K562 (cell line): Measurements from ENCODE around the gene ADIG. TPM values are rescaled to one million over a fixed set of nuclear protein-coding genes. Genes with fewer than 3 reads are reported as not detected.

Source experiments
- ATAC-seq: fragments of 200-7000 bp; cut with Tn5 transposase; 3 replicates; pipeline ENCODE4 v1.9.1; 2020; ENCODE audit warnings: moderate library complexity
- BruUV-seq: library from RNA; stranded (reverse); fragments of 400-500 nt; replicated peaks from 2 replicates; lab custom pipeline; 2021; lab: Mats Ljungman, UMichigan
- CTCF ChIA-PET: fragments of 300-600 bp; formaldehyde crosslinking; extraction: SDS; loops from one replicate; lab custom pipeline; 2021; ENCODE audit warnings: low intra/inter-chr PET ratio; lab: Yijun Ruan, JAX
- POLR2A ChIA-PET: fragments of 300-600, 350-650 bp; sonication (Branson Sonifier 250); formaldehyde crosslinking; extraction: SDS; loops from one replicate; lab custom pipeline; 2021; ENCODE audit warnings: antibody characterized with exemption, inconsistent platforms; lab: Yijun Ruan, JAX
- DNase-seq, 4 experiments: peaks; one replicate each; pipeline versions ENCODE4 v3.0.0 to v3.0.0-alpha.2; 2011 to 2018; ENCODE audit warnings: low spot score in 3 of 4, mixed read lengths in 3 of 4; ENCODE audit errors: extremely low read depth in 1 of 4
- FAIRE-seq: peaks from 2 replicates; lab custom pipeline; 2011; peaks lifted over from hg19 to GRCh38; lab: Jason Lieb, UNC
- H2AFZ ChIP-seq: 2 replicates; pipeline ENCODE4 v1.6.0; 2011; ENCODE audit warnings: low read depth, low read length, control low read depth, inconsistent platforms
- H3K27ac ChIP-seq: fragments of 200-600 bp; 3 replicates; pipeline ENCODE4 v1.8.0; 2011; ENCODE audit warnings: low read depth, mild to moderate bottlenecking, control low read depth, inconsistent platforms, low read length, moderate library complexity, mixed read lengths; ENCODE audit errors: extremely low read depth
- H3K27me3 ChIP-seq, 2 experiments: fragments of 300-600 bp in 1 of 2; 2 replicates in 1 of 2; 3 replicates in 1 of 2; pipeline versions ENCODE4 v1.6.0 to v1.8.0; 2011; ENCODE audit warnings: inconsistent platforms in 2 of 2, low read length in 2 of 2, mild to moderate bottlenecking in 1 of 2, mixed read lengths in 1 of 2, moderate library complexity in 1 of 2; ENCODE audit not compliant: control insufficient read depth in 2 of 2, insufficient read depth in 2 of 2
- H3K36me3 ChIP-seq: fragments of 300-600 bp; 3 replicates; pipeline ENCODE4 v1.8.0; 2011; ENCODE audit warnings: mild to moderate bottlenecking, low read length, inconsistent platforms; ENCODE audit not compliant: control insufficient read depth, insufficient read depth
- H3K4me1 ChIP-seq, 2 experiments: fragments of 200-600 bp in 1 of 2; replicated peaks in 1 of 2; 2 replicates in 1 of 2; 3 replicates in 1 of 2; pipeline versions ENCODE4 v1.5.1 to v1.8.0; 2011; ENCODE audit warnings: inconsistent platforms in 2 of 2, low read length in 2 of 2, mild to moderate bottlenecking in 1 of 2, mixed read lengths in 1 of 2, moderate library complexity in 1 of 2; ENCODE audit not compliant: control insufficient read depth in 2 of 2, insufficient read depth in 2 of 2
- H3K4me2 ChIP-seq: 2 replicates; pipeline ENCODE4 v1.6.1; 2011; ENCODE audit warnings: low read length, control low read depth, inconsistent platforms, mixed read lengths; ENCODE audit not compliant: insufficient read depth
- H3K4me3 ChIP-seq: fragments of 200-600 bp; sonication (generic), shearing (Covaris generic); 2 replicates; pipeline ENCODE4 v1.5.1; 2016; ENCODE audit warnings: control low read depth, inconsistent platforms
- H3K79me2 ChIP-seq: fragments of 200-600 bp; 3 replicates; pipeline ENCODE4 v1.8.0; 2011; ENCODE audit warnings: low read length, inconsistent platforms; ENCODE audit not compliant: control insufficient read depth, insufficient read depth
- H3K9ac ChIP-seq, 2 experiments: 2 replicates each; pipeline versions ENCODE4 v1.6.0 to v1.6.1; 2011; ENCODE audit warnings: low read depth in 2 of 2, low read length in 2 of 2, control low read depth in 1 of 2, inconsistent platforms in 1 of 2, mild to moderate bottlenecking in 1 of 2, mixed read lengths in 1 of 2; ENCODE audit not compliant: insufficient read depth in 1 of 2
- H3K9me1 ChIP-seq: one replicate; pipeline ENCODE4 v1.6.0; 2011; ENCODE audit warnings: inconsistent platforms, mild to moderate bottlenecking, low read length, moderate library complexity; ENCODE audit not compliant: control insufficient read depth, insufficient read depth
- H3K9me3 ChIP-seq: replicated peaks from 2 replicates; pipeline ENCODE4 v1.5.1; 2011; ENCODE audit warnings: low read depth, low read length, inconsistent platforms; ENCODE audit not compliant: control insufficient read depth, insufficient read depth
- H4K20me1 ChIP-seq: replicated peaks from 2 replicates; pipeline ENCODE4 v1.6.1; 2011; ENCODE audit warnings: low read length, inconsistent platforms, mixed read lengths; ENCODE audit not compliant: control insufficient read depth, insufficient read depth
- ELF1 ChIP-seq: fragments of 200-800 bp; sonication (Bioruptor generic); IDR thresholded peaks from 2 replicates; pipeline ENCODE4 v1.6.1; 2016; ENCODE audit warnings: missing genetic modification characterization, missing compliant biosample characterization
- HDAC6 ChIP-seq: IDR thresholded peaks from 2 replicates; pipeline ENCODE4 v1.6.1; 2012; ENCODE audit warnings: low read depth, mild to moderate bottlenecking, control low read depth, inconsistent platforms, low read length, moderate library complexity
- HEY1 ChIP-seq: fragments of 250-450 bp; sonication (Bioruptor Pico); IDR thresholded peaks from 2 replicates; pipeline ENCODE4 v1.5.0; 2020; ENCODE audit warnings: mild to moderate bottlenecking, moderate library complexity, borderline replicate concordance
- ILF3 ChIP-seq: fragments of 450-650 bp; IDR thresholded peaks from 2 replicates; pipeline ENCODE4 v1.6.1; 2018; ENCODE audit warnings: antibody characterized with exemption, mild to moderate bottlenecking, moderate library complexity, borderline replicate concordance
- NFRKB ChIP-seq: fragments of 450-650 bp; IDR thresholded peaks from 2 replicates; pipeline ENCODE4 v1.6.1; 2016; ENCODE audit warnings: low read depth
- POLR2AphosphoS5 ChIP-seq: IDR thresholded peaks from 2 replicates; pipeline ENCODE4 v1.6.1; 2011; ENCODE audit warnings: mild to moderate bottlenecking, low read depth, low read length, moderate library complexity; ENCODE audit not compliant: control insufficient read depth, insufficient read depth
- RBM34 ChIP-seq: fragments of 200-400 bp; formaldehyde crosslinking; IDR thresholded peaks from 2 replicates; pipeline ENCODE4 v1.6.1; 2018; ENCODE audit warnings: low read length, borderline replicate concordance; ENCODE audit not compliant: insufficient read depth
- SMAD4 ChIP-seq: fragments of 250-450 bp; sonication (Bioruptor Pico); conservative IDR thresholded peaks from 2 replicates; pipeline ENCODE4 v1.8.0; 2021; ENCODE audit warnings: inconsistent platforms, mild to moderate bottlenecking, moderate library complexity
- ZNF431 ChIP-seq: sonication (generic); formaldehyde crosslinking; IDR thresholded peaks from 2 replicates; pipeline ENCODE4 v1.8.0; 2022; ENCODE audit warnings: mild to moderate bottlenecking, missing genetic modification reagents
- ZNF76 ChIP-seq: fragments of 250-450 bp; sonication (Bioruptor Pico); IDR thresholded peaks from 2 replicates; pipeline ENCODE4 v1.4.0; 2020; ENCODE audit warnings: mild to moderate bottlenecking, moderate library complexity, borderline replicate concordance
- WGBS: fragments of 100-300 bp; shearing (Covaris generic); methylation state at CpG from one replicate; pipeline ENCODE4 v1.1.6; 2016; ENCODE audit warnings: low coverage, mixed read lengths; ENCODE audit not compliant: insufficient coverage; ENCODE audit errors: missing lambda C conversion rate; 5-methylcytosine and 5-hydroxymethylcytosine counted together
- in situ Hi-C: fragments of 300-500 bp; cut with MboI; formaldehyde crosslinking; loops from 4 replicates; pipeline ENCODE4 v1.15.0; 2018; ENCODE audit warnings: inconsistent platforms, mixed read lengths
- intact Hi-C: fragments of 100-400 bp; cut with micrococcal nuclease; formaldehyde crosslinking; loops from 2 replicates; pipeline ENCODE4 v1.14.2; 2022
- polyA plus RNA-seq, 8 experiments: library from polyadenylated mRNA; depleted of rRNA in 4 of 8; stranded (reverse) in 5 of 8; unstranded in 3 of 8; fragments of >200 nt; fragmentation: Nextera tagmentation in 2 of 8; fragmentation: Illumina TruSeq in 1 of 8; extraction: Ambion mirVana in 2 of 8; extraction: Trizol in 1 of 8; gene quantifications; 2 replicates each; pipeline versions ENCODE4 v1.2.1 to v1.2.3, GENCODE V29; 2011 to 2014; ENCODE audit warnings: inconsistent platforms in 1 of 8, missing spikeins in 1 of 8
- total RNA-seq, 7 experiments: library from RNA; depleted of rRNA in 6 of 7; stranded (reverse); fragments of >200 nt in 6 of 7; fragmentation: Illumina TruSeq in 2 of 7; extraction: Trizol in 2 of 7; gene quantifications; 2 replicates each; pipeline versions ENCODE4 v1.2.1 to v1.2.3, GENCODE V29; 2011 to 2021; ENCODE audit warnings: low replicate concordance in 1 of 7
- TF ChIP-seq, protein P1 (sequence below): IDR thresholded peaks from 2 replicates; pipeline ENCODE4 v1.6.1; 2011; ENCODE audit not compliant: insufficient read length; ENCODE audit errors: extremely low read depth
- TF ChIP-seq, protein P2 (sequence below): sonication (generic); formaldehyde crosslinking; IDR thresholded peaks from 2 replicates; pipeline ENCODE4 v1.8.0; 2023; ENCODE audit warnings: mild to moderate bottlenecking, missing genetic modification reagents

ADIG gene
- total and polyA plus RNA-seq, 9 of the 15 experiments (the other 6 are each of a cell fraction or from before 2014, with no cell fraction given), result not detected

DNA sequence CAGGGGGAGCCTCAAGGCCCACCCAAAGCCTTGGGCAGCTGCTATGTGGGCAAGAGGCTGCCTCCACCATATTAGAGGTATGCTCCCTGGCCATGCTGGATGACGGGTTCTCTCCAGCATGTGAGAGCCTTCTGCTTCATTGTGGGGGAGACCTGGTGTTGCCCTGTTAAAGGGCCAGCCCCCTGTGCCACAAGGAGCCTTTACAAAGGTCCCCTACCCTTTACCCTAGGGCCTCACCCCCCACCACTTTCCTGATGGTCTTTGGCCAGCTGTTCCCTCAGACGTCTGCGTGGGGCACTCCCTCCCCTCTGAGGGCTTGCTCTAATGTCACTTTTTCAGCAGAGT is 5.2 kb downstream of the ADIG start:
- H3K4me1 ChIP-seq, result peaks cover 0 to 3% of the 10 kb centered on the region in 2 experiments; a peak in 1 of 5 replicates
- WGBS, result 5% methylated on average over 3 of the region's 3 CpGs
- no TSS peak for BruUV-seq
- no peaks in the 10 kb centered on the region for H3K79me2 ChIP-seq
- DNase-seq (no peak), ATAC-seq (no peak), FAIRE-seq (no peak)
- 0 out of 4 replicates have a peak overlapping the region, but pooled peaks of 1 of the 2 experiments have one; percentile 7 for H3K9ac ChIP-seq
- no peaks in the 10 kb centered on the region for H3K9me1 ChIP-seq
- no peak overlapping the region for H3K4me3 ChIP-seq
- POLR2A ChIA-PET, result no interaction called here
- intact Hi-C loops, result no loop called here
- no peak overlapping the region for H3K27ac ChIP-seq
- in situ Hi-C loops, result no loop called here
- H3K9me3 ChIP-seq, result no peaks in the 10 kb centered on the region
- H3K4me2 ChIP-seq, result no peak overlapping the region
- no peak for TF ChIP-seq NFRKB
- TF ChIP-seq, protein P1, sequence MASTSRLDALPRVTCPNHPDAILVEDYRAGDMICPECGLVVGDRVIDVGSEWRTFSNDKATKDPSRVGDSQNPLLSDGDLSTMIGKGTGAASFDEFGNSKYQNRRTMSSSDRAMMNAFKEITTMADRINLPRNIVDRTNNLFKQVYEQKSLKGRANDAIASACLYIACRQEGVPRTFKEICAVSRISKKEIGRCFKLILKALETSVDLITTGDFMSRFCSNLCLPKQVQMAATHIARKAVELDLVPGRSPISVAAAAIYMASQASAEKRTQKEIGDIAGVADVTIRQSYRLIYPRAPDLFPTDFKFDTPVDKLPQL, result no peak
- TF ChIP-seq HDAC6, result no peak
- CTCF ChIA-PET, result no interaction called here
- peaks cover 37 to 81% of the 10 kb centered on the region in 2 experiments for H3K27me3 ChIP-seq
- no peak overlapping the region for H2AFZ ChIP-seq
- H4K20me1 ChIP-seq, result no peaks in the 10 kb centered on the region
- H3K36me3 ChIP-seq, result no peaks in the 10 kb centered on the region

DNA sequence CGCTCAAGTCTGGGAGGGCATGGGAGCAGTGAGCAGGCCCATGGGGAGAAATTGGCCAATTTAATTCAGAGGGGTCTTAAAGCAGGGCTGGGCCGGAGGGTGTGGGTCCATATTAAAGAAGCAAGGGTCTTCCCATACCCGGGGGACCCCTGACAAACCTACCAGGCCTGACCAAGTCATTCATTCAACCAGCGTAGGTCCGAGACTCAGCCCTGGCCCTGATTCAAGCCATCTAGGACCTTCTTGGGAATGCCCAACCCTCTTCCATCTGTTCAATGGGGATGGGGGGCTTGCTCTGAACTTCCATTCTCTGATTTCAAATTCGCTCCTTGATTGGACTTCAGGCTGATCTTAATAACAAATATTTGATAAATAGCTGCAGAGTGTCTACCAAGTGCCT is 7.3 kb downstream of the ADIG start:
- H3K27me3 ChIP-seq, result peaks cover 37 to 73% of the 10 kb centered on the region in 2 experiments

More for the DNA sequence above, 7.3 kb downstream of the ADIG start:
- H3K4me3 ChIP-seq, result no peak overlapping the region
- no peaks in the 10 kb centered on the region for H3K9me1 ChIP-seq
- H3K9ac ChIP-seq, result no peak overlapping the region
- FAIRE-seq (no peak), DNase-seq (no peak), ATAC-seq (no peak)
- H3K4me2 ChIP-seq, result no peak overlapping the region
- intact Hi-C loops (no loop called here), in situ Hi-C loops (no loop called here)
- no peaks in the 10 kb centered on the region for H3K79me2 ChIP-seq
- H3K4me1 ChIP-seq, result peaks cover 0 to 5% of the 10 kb centered on the region in 2 experiments; a peak in 3 of 5 replicates
- no peaks in the 10 kb centered on the region for H3K9me3 ChIP-seq
- H2AFZ ChIP-seq, result no peak overlapping the region
- ChIA-PET CTCF (no interaction called here), POLR2A (interaction anchor here (0.6 to 1.5 kb wide), 2 partner anchors 22 to 69 kb away, joined by 4 to 5 read pairs; no protein-coding TSS in a partner anchor)
- H3K36me3 ChIP-seq, result no peaks in the 10 kb centered on the region
- TF ChIP-seq HEY1 (CRISPR knock-in tag), result no peak
- TF ChIP-seq SMAD4 (CRISPR knock-in tag), result no peak
- TF ChIP-seq POLR2AphosphoS5, result no peak
- TF ChIP-seq, protein P2, sequence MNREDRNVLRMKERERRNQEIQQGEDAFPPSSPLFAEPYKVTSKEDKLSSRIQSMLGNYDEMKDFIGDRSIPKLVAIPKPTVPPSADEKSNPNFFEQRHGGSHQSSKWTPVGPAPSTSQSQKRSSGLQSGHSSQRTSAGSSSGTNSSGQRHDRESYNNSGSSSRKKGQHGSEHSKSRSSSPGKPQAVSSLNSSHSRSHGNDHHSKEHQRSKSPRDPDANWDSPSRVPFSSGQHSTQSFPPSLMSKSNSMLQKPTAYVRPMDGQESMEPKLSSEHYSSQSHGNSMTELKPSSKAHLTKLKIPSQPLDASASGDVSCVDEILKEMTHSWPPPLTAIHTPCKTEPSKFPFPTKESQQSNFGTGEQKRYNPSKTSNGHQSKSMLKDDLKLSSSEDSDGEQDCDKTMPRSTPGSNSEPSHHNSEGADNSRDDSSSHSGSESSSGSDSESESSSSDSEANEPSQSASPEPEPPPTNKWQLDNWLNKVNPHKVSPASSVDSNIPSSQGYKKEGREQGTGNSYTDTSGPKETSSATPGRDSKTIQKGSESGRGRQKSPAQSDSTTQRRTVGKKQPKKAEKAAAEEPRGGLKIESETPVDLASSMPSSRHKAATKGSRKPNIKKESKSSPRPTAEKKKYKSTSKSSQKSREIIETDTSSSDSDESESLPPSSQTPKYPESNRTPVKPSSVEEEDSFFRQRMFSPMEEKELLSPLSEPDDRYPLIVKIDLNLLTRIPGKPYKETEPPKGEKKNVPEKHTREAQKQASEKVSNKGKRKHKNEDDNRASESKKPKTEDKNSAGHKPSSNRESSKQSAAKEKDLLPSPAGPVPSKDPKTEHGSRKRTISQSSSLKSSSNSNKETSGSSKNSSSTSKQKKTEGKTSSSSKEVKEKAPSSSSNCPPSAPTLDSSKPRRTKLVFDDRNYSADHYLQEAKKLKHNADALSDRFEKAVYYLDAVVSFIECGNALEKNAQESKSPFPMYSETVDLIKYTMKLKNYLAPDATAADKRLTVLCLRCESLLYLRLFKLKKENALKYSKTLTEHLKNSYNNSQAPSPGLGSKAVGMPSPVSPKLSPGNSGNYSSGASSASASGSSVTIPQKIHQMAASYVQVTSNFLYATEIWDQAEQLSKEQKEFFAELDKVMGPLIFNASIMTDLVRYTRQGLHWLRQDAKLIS (CRISPR knock-in tag), result no peak
- no peak for TF ChIP-seq ZNF76 (CRISPR knock-in tag)
- no peak for TF ChIP-seq RBM34
- no peak for TF ChIP-seq ILF3
- TF ChIP-seq ZNF431 (CRISPR knock-in tag), result no peak
- TF ChIP-seq ELF1 (tag), result no peak
- H4K20me1 ChIP-seq, result no peaks in the 10 kb centered on the region
- no peak overlapping the region for H3K27ac ChIP-seq
- BruUV-seq, result no TSS peak
- WGBS, result 14% methylated on average over 6 of the region's 6 CpGs
